Kidney epithelial cell (primary cell): ENCODE measurements around the gene BMP7. TPM values are rescaled to one million over a fixed set of nuclear protein-coding genes. Genes with fewer than 3 reads are reported as not detected.

Source experiments
- DNase-seq: peaks from one replicate; pipeline ENCODE4 v3.0.0-alpha.2; 2010; ENCODE audit warnings: low read depth
- H3K27me3 ChIP-seq: 2 replicates; pipeline ENCODE4 v1.6.0; 2011; ENCODE audit warnings: low read length; ENCODE audit not compliant: control insufficient read depth, insufficient read depth
- H3K36me3 ChIP-seq: 2 replicates; pipeline ENCODE4 v1.5.1; 2011; ENCODE audit warnings: low read length; ENCODE audit not compliant: control insufficient read depth, insufficient read depth
- H3K4me3 ChIP-seq: 2 replicates; pipeline ENCODE4 v1.5.1; 2011; ENCODE audit warnings: low read depth, mild to moderate bottlenecking, control low read depth, low read length
- CTCF ChIP-seq: IDR thresholded peaks from 2 replicates; pipeline ENCODE4 v1.5.1; 2011; ENCODE audit warnings: mild to moderate bottlenecking, moderate library complexity, low read length, control low read depth, inconsistent platforms; ENCODE audit not compliant: insufficient read depth, poor library complexity, severe bottlenecking
- total RNA-seq: library from RNA; depleted of rRNA; stranded (reverse); fragments of >200 nt; gene quantifications from 2 replicates; pipeline ENCODE4 v1.2.3, GENCODE V29; 2015

Gene BMP7
- total RNA-seq, 1 donor from 2014 or later: 21.8 TPM

GRCh38 chr20:57231161-57231560 is 35.3 kb downstream of the BMP7 start:
- Histone ChIP-seq H3K36me3 (no peaks in the 10 kb centered on the region), H3K4me3 (no peak overlapping the region), H3K27me3 (no peaks in the 10 kb centered on the region)
- no peak for TF ChIP-seq CTCF
- DNase-seq: no peak

- no peaks in the 10 kb centered on the region for H3K36me3 ChIP-seq
- no peak overlapping the region for H3K4me3 ChIP-seq
- DNase-seq: no peak
- TF ChIP-seq CTCF: no peak
- H3K27me3 ChIP-seq: no peaks in the 10 kb centered on the region
Measured at GRCh38 chr20:57230247-57230646, 36.2 kb downstream of the BMP7 start.

- no peak overlapping the region for H3K4me3 ChIP-seq
- DNase-seq: no peak
- no peaks in the 10 kb centered on the region for H3K36me3 ChIP-seq
- no peak for TF ChIP-seq CTCF
- no peaks in the 10 kb centered on the region for H3K27me3 ChIP-seq
Measured at GRCh38 chr20:57229490-57229889, 37.0 kb downstream of the BMP7 start.

GRCh38 chr20:57225830-57226229 is 40.6 kb downstream of the BMP7 start:
- no peak for TF ChIP-seq CTCF
- Histone ChIP-seq H3K27me3 (no peaks in the 10 kb centered on the region), H3K36me3 (no peaks in the 10 kb centered on the region), H3K4me3 (no peak overlapping the region)
- no peak for DNase-seq

GRCh38 chr20:57225197-57225733 is 41.2 kb downstream of the BMP7 start:
- DNase-seq: no peak

More at GRCh38 chr20:57225197-57225733, 41.2 kb downstream of the BMP7 start:
- Histone ChIP-seq H3K36me3 (no peaks in the 10 kb centered on the region), H3K27me3 (no peaks in the 10 kb centered on the region), H3K4me3 (no peak overlapping the region)
- no peak for TF ChIP-seq CTCF
